GM19467 (cell line): Measurements from ENCODE around the gene SAMD4A.

Experiments
- ATAC-seq: cut with Tn5 transposase; IDR thresholded peaks from one replicate; pipeline ENCODE4 v1.9.1; 2021; ENCODE audit warnings: mild to moderate bottlenecking, moderate library complexity; ENCODE audit not compliant: unreplicated experiment

SAMD4A gene

DNA sequence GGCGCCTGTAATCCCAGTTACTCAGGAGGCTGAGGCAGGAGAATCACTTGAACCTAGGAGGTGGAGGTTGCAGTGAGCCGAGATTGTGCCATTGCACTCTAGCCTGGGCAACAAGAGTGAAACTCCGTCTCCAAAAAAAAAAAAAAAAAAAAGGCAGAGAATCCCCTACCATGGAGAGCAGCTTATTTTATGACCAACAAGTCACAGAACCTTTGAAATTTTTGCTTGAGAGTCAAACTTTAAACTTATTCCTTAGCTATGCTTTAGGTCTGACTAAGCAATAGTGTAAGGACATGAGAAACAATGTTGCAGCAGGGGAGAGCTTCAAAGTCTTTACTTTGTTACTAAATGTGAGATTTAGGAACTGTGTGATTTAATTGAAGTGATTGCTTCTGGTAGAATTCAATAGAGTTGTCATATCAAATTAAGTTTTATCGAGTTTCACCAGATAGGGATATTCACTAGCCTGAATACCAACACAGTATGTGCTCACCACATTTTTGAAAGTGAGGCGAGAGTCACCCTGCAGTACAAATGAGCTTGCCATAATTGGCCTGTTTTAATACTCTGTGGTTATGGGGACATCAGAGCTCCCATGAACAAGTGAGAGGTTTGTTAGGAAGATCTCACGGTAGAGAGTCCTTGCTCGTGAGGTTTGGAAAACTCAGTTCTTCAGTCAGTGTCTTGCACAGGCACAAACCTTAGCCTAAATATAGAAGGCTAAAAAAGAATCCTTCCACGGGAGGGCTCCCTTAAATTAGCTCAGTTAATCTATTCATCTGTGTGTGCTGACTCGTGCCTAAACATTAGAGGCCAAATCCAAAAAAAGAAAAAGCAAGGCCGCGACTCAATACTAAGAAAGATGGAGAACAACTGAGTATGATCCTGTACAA, 108.6 kb downstream of the SAMD4A start:
- no peak for ATAC-seq

DNA sequence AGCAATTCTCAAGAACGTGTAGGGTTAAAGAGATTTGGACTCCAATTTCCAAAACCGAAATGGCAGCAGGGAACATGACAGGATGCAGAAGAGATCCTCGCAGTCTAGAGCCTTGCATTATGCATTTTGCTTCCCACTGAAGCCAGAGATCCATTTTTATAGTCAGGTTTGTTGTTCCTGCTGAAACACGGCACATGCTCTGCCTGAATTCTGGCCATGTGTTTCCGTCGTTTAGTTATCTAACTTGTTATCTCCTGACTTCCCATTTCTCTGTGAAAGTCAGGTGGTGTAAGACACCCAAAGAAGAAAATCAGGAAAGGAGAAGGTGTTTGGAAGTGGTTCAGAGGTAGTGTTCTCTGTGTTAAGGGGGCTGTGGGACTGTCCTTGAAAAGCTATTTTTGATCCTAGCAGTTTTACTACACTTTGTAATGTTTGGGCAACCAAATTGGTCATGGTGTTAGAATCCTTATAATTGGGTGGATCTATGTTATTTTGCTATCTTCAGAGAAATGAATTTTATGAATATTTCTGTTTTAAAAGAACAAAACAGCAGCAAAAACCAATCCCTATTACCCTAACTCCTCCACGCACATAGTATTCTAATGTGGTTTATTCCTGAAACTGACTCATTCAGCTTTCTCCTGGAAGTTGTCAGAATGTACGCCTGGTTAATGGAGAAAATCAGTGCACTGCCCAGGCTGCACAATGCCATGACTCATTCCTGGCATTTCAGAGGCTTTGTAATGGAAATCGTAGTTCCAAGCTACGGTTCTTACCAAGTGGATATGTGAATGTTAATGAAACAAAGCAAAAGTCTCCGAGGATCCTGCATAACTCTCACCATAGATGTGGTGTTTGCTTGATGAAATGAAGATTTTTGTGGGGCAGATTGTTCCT, 110.1 kb downstream of the SAMD4A start:
- no peak for ATAC-seq

DNA sequence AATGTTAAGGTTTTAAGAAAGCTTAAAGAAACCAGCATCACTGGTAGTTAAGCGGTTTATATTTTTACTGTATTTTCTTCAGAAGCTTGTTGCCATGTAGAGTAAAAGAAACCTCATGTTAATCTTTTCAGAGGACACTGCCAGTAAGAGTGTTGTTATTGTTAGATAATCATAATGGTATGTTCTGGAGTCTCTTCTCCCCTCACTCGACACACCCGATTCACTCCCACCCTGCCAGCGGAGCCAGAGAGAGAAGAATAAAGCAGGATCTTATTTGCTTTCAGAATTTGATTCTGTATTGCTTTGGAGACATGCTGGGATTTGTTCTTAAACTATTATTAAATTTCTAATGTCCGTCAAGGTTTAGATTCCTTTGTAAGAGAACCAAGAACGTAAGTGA, 113.7 kb downstream of the SAMD4A start:
- no peak for ATAC-seq

DNA sequence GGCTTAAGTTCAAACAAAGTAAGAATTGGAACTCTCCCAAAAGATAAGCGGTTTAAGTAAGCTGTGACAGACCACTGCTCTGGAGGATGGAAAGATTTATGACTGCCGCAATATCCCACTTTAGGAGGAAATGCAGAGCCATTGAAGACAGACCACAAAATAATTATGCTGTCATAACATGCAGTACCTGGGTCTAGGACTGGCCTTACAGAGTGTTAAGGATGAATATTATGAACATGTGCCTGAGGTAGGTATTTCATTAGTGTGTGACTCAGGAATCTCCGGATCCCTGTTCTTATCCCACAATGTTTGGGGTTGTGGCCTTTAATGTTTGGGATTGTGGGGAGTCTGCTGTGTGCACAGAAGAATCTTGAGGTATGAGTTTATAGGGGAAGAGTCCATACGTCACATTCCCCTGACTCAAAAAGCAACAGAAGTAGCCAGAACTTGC, 114.9 kb downstream of the SAMD4A start:
- ATAC-seq: no peak

DNA sequence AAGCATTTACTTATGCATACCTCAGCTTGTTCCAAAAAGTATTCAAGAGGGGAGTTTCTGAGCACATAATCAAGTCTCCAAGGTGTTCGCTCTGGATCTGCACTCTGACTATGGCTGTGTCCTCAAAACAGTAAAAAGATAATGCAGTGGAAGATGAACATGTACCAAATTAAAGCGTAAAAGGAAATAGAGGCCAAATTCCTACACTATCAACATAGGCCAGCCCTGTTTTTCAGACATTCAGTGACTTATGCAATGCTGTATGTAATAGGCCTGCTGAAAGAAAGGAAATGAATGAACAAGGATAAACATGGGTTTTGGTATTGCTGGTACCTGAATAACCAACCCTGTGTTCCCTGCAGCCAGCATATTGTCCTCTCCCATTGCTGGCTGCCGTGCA, 115.7 kb downstream of the SAMD4A start:
- no peak for ATAC-seq

DNA sequence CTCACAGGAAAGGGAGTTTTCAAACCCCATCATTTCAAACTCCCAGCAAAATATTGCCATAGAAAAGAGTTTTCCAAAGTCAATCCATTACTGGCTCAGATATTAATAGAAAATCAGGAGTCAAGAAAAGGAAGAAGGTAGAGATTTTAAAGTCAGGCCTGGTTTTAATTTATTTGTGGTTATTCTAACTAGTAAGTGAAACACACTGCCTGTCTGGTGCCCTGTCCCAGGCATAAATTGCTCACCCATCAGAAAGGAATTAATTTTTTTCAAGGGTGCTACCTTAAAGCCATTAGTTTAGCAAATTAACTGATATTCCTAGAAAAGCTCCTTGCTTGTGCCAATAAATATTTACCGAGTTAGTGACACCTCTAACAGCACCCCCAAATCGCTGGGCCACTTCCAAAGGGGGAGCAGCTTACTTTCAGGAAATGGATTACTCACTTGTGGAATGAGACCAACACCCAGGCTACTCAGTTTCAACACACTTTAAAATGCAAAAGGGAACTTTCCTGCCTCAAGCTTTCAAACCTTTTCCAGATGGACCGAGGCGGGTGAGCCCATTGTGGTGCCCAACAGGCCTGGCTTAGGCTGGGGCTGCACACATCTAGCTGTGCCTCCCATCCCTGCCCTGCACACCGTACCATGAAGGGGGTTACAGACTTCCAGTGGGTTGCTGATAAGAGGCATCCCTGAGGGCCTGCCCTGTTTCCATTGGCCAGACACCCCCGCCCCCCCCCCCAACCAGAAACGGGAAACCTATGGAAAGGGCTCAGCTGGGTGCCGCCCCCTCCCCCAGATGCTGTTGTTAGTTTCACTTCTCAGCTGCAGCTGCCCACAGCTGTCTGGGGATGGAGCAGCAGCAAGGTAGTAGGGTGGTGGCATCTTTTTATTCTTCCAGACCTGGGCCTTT, 117.2 kb downstream of the SAMD4A start:
- no peak for ATAC-seq

DNA sequence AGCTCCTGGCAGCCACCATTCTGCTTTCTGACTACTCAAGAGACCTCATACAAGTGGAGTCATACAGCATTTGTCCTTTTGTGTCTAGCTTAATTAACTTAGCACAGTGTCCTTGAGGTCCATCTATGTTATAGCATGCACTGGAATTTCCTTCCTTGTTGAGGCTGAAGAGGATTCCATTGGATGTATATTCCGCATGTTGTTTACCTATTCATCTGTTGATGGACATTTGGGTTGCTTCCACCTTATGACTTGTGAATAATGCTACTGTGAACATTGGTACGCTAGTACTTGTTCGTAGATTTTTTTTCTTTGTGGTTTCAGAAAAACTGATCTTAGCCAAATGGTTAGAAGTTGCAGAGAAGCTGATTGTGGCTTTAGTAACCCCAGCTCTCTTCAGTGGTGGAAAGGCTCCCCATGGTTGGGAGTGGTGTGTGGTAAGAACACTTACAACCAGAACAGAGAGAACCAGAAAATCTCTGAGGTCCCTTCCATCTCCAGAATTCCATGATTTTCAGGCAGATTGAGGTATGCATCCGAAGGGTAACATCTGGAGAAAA, 118.4 kb downstream of the SAMD4A start:
- no peak for ATAC-seq

DNA sequence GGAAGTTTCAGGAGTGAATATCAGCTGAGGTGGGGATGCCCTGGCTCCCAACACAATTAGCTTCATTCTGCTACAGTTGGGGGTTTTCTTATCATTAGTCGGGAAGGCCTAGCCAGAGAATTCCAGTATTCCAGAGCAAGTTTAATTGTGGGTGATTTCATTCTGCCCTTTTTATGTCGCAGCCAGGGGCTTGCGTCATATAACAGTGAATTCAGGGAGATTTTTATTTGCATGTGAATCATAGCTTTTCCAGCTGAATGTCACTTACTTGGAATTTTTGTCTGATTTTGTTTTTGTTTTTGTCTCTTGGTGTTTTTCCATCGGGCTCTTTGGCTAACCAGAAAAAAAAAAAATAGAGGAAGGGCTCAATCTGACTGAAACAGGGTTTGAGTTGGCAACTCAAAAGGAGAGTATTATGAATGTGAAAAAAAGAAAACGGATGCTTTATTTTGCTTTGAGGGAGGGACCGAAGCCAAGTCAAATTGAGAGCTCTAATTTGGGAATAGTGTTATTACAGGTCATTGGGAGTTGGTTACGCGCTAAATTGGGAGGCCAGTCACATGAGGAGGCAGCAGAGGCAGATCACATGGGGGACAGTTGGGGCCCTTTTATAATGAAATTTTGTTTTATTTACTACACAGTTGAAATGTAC, 119.4 kb downstream of the SAMD4A start:
- no peak for ATAC-seq

DNA sequence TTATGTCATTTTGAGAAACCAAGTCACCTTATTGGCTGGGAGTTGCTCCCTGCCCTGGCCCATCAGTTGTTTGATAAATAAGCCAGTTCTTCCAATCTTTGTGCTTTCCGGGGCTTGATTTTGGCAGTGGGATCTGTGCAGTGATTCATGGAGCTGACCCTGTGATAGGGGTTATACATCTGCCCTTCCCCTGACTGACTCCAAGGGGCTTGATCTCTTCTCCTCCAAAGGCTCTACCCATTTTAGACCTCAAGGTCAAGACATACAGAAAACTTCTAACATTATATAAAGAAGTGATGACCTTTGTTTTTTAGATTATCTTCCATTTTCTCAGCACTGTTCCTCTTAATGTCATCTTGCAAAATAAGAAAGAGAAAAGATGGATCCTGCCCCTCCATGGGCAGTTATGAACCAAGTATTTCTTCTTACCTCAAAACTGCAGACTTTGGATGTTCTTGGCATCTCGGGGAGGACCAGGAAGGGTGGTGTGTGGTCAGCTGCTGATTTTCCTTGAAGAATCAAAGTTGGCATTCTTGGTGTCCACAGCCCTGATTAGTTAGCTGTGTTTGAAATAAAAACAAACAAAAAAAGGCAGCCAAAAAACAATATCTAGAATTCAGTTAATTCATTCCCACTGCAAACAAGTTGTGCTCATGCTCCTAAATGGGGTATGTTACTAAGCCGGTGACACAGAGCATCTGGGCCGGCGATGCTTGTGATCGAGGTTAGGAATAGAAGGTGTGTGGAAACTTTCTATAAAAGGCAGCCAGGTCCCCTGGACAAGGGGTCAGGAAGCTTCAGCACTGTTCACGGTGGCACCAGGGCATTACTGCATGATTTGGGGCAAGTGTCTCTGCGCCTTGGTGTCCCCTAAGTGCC, 120.2 kb downstream of the SAMD4A start:
- ATAC-seq: no peak

DNA sequence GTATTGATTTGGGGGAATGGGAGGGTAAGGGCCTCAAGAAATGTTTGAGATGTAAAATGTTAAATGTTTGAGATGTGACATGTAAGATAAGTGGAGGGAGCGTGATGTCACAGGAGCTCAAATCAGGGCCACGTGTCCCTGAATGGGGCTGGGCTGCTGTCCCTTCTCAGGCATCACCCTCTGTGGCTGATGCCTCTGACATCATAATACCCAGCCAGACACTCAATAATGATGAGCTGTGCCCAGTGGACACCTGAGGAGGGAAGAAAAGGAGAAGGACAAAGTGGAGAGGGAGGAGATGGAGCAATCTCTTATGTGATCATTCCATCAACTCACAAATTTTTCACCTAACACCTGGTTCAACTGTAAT, 120.8 kb downstream of the SAMD4A start:
- no peak for ATAC-seq

DNA sequence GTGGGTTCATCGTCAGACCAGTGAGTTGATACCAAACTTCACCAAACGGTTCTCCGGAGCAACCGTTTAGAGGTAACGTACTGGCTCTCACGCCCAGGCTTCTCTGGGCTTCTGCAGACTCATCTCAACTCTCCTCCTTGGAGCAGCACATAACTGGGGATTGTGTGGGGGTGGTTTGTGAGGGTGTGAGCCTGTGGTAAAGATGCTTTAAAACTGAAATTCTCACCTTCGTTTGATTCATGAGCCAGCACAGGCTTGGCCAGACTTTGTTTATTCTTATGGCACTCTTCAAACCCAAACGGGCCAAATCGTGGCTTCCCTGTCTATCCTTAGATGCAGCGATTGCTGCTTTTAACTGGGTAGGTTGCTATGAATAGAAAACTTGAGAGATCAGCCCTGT, 121.3 kb downstream of the SAMD4A start:
- no peak for ATAC-seq

DNA sequence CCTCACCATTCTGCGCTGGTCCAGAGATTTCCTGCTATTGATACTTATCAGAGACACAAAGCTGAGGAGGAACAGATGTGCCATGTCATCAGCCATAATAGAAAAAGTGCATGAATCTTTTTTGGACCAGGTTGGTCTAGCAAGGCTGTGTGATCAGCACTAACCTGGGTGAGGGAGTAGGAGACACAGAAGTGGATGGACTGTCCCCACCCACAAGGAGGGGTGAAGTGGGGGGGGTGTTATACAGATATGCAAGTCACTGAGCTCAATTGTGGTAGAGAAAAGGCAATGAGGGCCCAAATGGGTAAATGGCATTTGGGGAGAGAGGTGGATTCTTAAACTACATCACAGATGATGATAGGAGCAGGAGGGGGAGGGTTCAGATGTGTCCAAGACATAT, 123.0 kb downstream of the SAMD4A start:
- ATAC-seq: no peak

DNA sequence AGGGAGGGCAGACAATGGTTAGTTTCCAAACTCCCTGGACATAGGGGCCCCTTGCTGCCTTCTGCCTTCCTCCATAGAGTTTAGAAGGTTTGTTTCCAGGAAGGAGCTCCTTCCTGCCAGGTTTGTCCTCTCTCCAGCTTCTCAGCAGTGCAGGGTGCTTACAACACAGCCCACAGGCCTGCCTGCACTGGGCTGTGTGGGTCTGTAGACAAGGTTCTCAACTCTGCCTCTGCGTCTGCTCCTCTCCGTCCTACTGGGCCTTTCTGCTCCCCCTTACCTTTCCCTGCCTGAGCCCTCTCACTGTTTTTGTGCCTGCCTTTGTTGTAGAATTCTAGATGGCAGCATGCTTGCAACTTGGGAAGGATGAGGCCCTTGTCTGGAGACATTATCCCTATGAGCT, 124.0 kb downstream of the SAMD4A start:
- ATAC-seq: no peak

DNA sequence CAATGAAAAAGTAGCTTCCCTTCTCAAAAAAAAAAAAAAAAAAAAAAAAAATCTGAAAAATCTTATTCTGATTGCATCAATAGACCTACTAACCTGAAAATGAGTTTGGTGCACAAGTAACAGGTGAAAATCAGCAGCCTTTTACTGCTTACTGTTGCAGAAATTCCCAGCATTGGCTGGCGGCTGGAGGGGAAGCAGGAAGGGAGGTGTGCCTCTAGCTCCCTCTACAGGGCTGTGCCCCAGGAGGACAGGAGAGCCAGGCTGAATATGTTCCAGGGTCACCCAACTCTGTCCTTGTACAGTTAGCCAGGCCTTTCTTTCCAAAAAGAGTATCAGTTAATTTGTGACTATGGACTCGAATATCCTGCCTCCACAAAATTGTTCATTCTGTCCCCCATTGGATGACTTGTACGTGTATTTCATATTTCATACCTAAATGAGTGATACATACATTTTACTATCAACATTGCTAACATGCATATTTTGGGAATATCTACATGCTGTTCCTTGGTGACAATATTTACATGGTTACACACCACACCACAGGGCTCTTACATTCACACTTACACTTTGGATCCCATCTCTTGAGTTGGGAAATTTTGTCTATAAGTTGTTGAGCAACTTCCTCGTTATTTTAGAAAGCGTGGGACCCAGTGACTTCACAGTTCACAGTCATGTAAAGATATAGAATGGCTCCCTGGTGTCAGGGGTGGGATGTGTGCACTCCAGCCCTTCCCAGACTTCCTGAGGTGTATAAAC, 124.8 kb downstream of the SAMD4A start:
- no peak for ATAC-seq

DNA sequence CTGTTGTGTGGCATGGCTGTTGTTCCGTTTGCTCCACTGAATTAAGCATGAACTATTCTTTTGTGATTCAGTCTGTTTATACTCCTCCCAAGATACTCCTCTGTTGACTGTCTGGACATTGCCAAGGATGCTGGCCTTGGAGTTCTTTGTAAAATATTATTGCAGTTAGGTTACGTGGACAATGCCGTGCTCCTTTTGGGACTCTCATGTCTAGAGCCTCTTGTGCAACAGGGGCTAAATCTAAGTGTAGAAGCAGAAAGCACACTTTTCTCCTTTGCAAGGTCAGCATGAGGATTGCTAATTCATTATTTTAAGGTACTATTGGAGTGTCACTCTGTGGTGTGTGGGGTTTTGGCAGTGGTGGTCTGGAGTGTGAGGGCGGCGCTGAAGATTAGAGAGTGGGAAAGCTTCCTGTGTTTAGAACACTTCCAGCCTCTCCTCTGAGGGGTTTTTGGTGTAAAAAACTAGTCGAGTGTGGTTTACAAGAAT, 125.4 kb downstream of the SAMD4A start:
- no peak for ATAC-seq

DNA sequence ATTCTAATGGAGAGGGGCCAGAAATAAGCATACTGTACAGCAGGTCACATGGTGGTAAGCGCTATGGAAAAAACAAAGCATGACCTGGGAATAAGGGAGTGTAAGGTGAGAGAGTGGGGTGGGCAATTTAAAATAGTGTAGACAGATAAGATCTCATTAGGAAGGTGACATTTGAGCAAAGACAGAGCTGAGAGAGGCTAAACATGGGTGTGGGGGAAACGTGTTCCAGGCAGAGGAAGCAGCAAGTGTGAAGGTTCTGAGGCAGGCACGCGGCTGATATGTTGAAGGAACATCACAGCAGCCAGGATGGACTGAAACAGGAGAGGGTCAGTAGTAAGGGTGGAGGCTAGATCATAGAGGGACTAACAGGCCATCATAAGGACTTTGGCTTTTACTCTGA, 126.8 kb downstream of the SAMD4A start:
- ATAC-seq: no peak

DNA sequence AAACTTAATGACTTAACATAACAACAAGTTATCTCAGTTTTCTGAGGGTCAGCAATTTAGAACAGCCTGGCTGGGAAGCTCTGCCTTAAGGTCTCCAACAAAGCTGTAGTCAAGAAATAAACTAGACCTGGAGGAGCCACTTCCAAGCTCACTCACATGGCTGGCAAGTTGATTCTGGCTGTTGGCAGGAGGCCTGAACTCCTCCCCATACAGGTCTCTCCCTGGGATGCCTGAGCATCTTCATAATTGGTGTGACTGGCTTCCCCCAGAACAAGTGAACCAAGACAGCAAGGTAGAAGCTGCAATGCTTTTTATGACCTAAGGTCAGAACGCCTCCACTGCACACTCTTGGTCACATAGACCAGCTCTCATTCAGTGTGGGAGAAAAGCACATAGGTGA, 128.3 kb downstream of the SAMD4A start:
- no peak for ATAC-seq

DNA sequence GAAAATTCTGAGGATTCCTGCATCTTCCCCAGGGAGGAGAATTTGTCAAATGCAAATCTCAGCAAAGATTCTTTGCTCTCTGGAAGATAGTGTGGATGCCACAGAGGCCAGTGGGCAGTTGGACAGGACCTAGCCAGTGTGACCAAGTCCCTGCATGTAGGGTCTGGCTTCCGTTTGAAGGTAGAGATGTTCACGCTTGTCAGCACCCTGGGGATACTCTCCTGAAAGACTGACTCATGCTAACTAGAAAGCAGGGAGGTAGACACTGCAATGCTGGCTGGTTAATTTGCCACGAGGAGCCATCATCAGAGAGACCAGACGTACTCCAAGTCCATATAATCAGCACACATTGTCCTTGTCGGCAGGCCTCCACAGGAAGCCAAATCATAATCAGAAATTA, 130.1 kb downstream of the SAMD4A start:
- no peak for ATAC-seq
